Right lung (tissue), 5 donors: Measurements from ENCODE around the gene LRRN4. TPM values are rescaled to one million over a fixed set of nuclear protein-coding genes. Genes with fewer than 3 reads are reported as not detected.

ENCODE experiments used
- polyA plus RNA-seq, 5 donors: library from polyadenylated mRNA; unstranded; fragments of 120-200 nt; gene quantifications; one replicate each; pipeline versions ENCODE4 v1.2.1 to v1.2.3, GENCODE V29; 2013; ENCODE audit warnings: inconsistent platforms in 1 of 5, low replicate concordance in 1 of 5; ENCODE audit not compliant: insufficient read length in 5 of 5, insufficient read depth in 1 of 5

LRRN4 gene
- polyA plus RNA-seq, 5 donors = 0.35 to 1.6 (median 0.78) TPM

Other genes starting within 250 kb of the LRRN4 start
- 1 to 10 TPM; 1.4 to 2.7 (median 1.9) TPM for gene CHGB, start 142.6 kb downstream of the LRRN4 start, polyA plus RNA-seq
- gene TRMT6, start 103.5 kb downstream of the LRRN4 start, polyA plus RNA-seq = 10 to 100 TPM; 11.9 to 14.5 (median 12.8) TPM
- 10 to 100 TPM; 10.4 to 20.5 (median 17.4) TPM for gene MCM8, start 103.4 kb downstream of the LRRN4 start, polyA plus RNA-seq
- 10 to 100 TPM; 65.0 to 76.0 (median 72.6) TPM for gene CRLS1, start 47.9 kb downstream of the LRRN4 start, polyA plus RNA-seq
- gene FERMT1, start 69.0 kb upstream of the LRRN4 start, polyA plus RNA-seq = 1 to 10 TPM; 2.8 to 4.5 (median 4.0) TPM